Natural killer cell (primary cell): ENCODE measurements around the gene KDM4F. TPM values are rescaled to one million over a fixed set of nuclear protein-coding genes. Genes with fewer than 3 reads are reported as not detected.
A peak's percentile ranks its signal among the peaks of the same experiment; 100 is the strongest.
"Not testable (repeated sequence)": the region's sequence is repeated elsewhere in the genome, so short reads cannot be mapped to it uniquely, and the experiment has no call there.

Experiments used
- ATAC-seq, 3 donors: fragments of 150-1000 bp in 2 of 3; fragments of 200-7000 bp in 1 of 3; cut with Tn5 transposase; 1 replicate in 1 of 3; 2 replicates in 2 of 3; pipeline ENCODE4 v1.10.0; 2021; ENCODE audit warnings: mild to moderate bottlenecking in 2 of 3, moderate library complexity in 2 of 3
- DNase-seq, 2 donors: peaks; one replicate each; pipeline versions ENCODE4 v3.0.0 to v3.0.0-alpha.2; 2013 to 2021; ENCODE audit warnings: mixed read lengths in 1 of 2
- H3K27ac ChIP-seq: one replicate; pipeline ENCODE4 v1.5.1; 2013; ENCODE audit warnings: mild to moderate bottlenecking, low read length
- H3K27me3 ChIP-seq: one replicate; pipeline ENCODE4 v1.6.1; 2013; ENCODE audit warnings: low read length; ENCODE audit not compliant: control insufficient read depth, insufficient read depth
- H3K36me3 ChIP-seq: one replicate; pipeline ENCODE4 v1.6.1; 2013; ENCODE audit warnings: low read length; ENCODE audit not compliant: control insufficient read depth, insufficient read depth
- H3K4me1 ChIP-seq: one replicate; pipeline ENCODE4 v1.6.1; 2013; ENCODE audit warnings: low read length; ENCODE audit not compliant: control insufficient read depth, insufficient read depth
- H3K4me3 ChIP-seq: one replicate; pipeline ENCODE4 v1.5.1; 2013; ENCODE audit warnings: low read length
- H3K9me3 ChIP-seq: one replicate; pipeline ENCODE4 v1.6.1; 2013; ENCODE audit warnings: low read length; ENCODE audit not compliant: control insufficient read depth, insufficient read depth
- H3K27ac Mint-ChIP-seq, 2 donors: one replicate each; pipeline ENCODE4 v1.8.0; 2022; ENCODE audit warnings: mild to moderate bottlenecking in 2 of 2, mixed read lengths in 2 of 2, moderate library complexity in 1 of 2
- H3K27me3 Mint-ChIP-seq, 2 donors: one replicate each; pipeline ENCODE4 v1.8.0; 2022; ENCODE audit warnings: low read depth in 2 of 2, mixed read lengths in 2 of 2
- H3K36me3 Mint-ChIP-seq: one replicate; pipeline ENCODE4 v1.8.0; 2022; ENCODE audit warnings: mixed read lengths
- H3K4me1 Mint-ChIP-seq, 2 donors: one replicate each; pipeline ENCODE4 v1.8.0; 2022; ENCODE audit warnings: mixed read lengths in 2 of 2
- H3K4me3 Mint-ChIP-seq: one replicate; pipeline ENCODE4 v1.8.0; 2022; ENCODE audit warnings: mild to moderate bottlenecking, moderate library complexity, mixed read lengths
- H3K9me3 Mint-ChIP-seq, 2 donors: one replicate each; pipeline ENCODE4 v1.8.0; 2022; ENCODE audit warnings: mixed read lengths in 2 of 2
- CTCF ChIP-seq: fragments of 200-600 bp; IDR thresholded peaks from one replicate; pipeline ENCODE4 v1.8.0; 2022; ENCODE audit warnings: antibody characterized with exemption
- WGBS: methylation state at CpG from one replicate; pipeline ENCODE4 v1.1.7; 2013; ENCODE audit warnings: missing lambda C conversion rate; ENCODE audit not compliant: insufficient coverage; 5-methylcytosine and 5-hydroxymethylcytosine counted together
- intact Hi-C: fragments of 100-400 bp; cut with micrococcal nuclease; formaldehyde crosslinking; loops from one replicate; pipeline ENCODE4 v1.14.2; 2022
- total RNA-seq, 4 donors: library from RNA; stranded (reverse); fragments of 120-200 nt in 1 of 4; gene quantifications; one replicate each; pipeline versions ENCODE4 v1.2.3 to v1.2.4, GENCODE V29; 2013 to 2022

Gene KDM4F
- total RNA-seq, 3 donors from 2014 or later (not counting 1 experiment from before 2014, with no cell fraction given): not detected

GRCh38 chr11:95028357-95028756, 20.9 kb upstream of the KDM4F start:
- Histone ChIP-seq H3K4me3 (no peak overlapping the region), H3K27ac (no peak overlapping the region), H3K9me3 (no peaks in the 10 kb centered on the region), H3K36me3 (no peaks in the 10 kb centered on the region), H3K4me1 (no peaks in the 10 kb centered on the region), H3K27me3 (no peaks in the 10 kb centered on the region)
- Mint-ChIP-seq H3K27ac (no peak overlapping the region), H3K4me1 (no peaks in the 10 kb centered on the region), H3K4me3 (no peak overlapping the region), H3K27me3 (peaks cover 11 to 28% of the 10 kb centered on the region in 2 donors), H3K9me3 (no peaks in the 10 kb centered on the region), H3K36me3 (no peaks in the 10 kb centered on the region)
- no peak for TF ChIP-seq CTCF
- DNase-seq (no peak), ATAC-seq (no peak)
- 100% methylated on average over 2 of the region's 3 CpGs for WGBS
- intact Hi-C loops: no loop called here

GRCh38 chr11:95033051-95033450, 16.2 kb upstream of the KDM4F start:
- intact Hi-C loops: no loop called here
- H3K4me3 ChIP-seq: no peak overlapping the region
- Mint-ChIP-seq H3K9me3 (no peaks in the 10 kb centered on the region), H3K4me3 (no peak overlapping the region), H3K27ac (no peak overlapping the region), H3K36me3 (no peaks in the 10 kb centered on the region), H3K4me1 (peaks cover 0 to 1% of the 10 kb centered on the region in 2 donors), H3K27me3 (peaks cover 29 to 45% of the 10 kb centered on the region in 2 donors)
- 87% methylated on average over 1 of the region's 1 CpG for WGBS
- peaks cover 9% of the 10 kb centered on the region for H3K27me3 ChIP-seq
- no peaks in the 10 kb centered on the region for H3K4me1 ChIP-seq
- no peaks in the 10 kb centered on the region for H3K36me3 ChIP-seq
- no peak for TF ChIP-seq CTCF
- ATAC-seq: no peak
- no peak overlapping the region for H3K27ac ChIP-seq
- no peak for DNase-seq
- H3K9me3 ChIP-seq: no peaks in the 10 kb centered on the region

- no peak overlapping the region for H3K27ac Mint-ChIP-seq
- H3K9me3 Mint-ChIP-seq: no peaks in the 10 kb centered on the region
- peaks cover 31 to 52% of the 10 kb centered on the region in 2 donors for H3K27me3 Mint-ChIP-seq
- no peak for TF ChIP-seq CTCF
- no peaks in the 10 kb centered on the region for H3K4me1 ChIP-seq
- WGBS: 77% methylated on average over 2 of the region's 2 CpGs
- H3K36me3 ChIP-seq: no peaks in the 10 kb centered on the region
- DNase-seq: no peak
- intact Hi-C loops: no loop called here
- H3K9me3 ChIP-seq: no peaks in the 10 kb centered on the region
- no peak overlapping the region for H3K4me3 ChIP-seq
- H3K27me3 ChIP-seq: peaks cover 12% of the 10 kb centered on the region
- H3K27ac ChIP-seq: no peak overlapping the region
- ATAC-seq: no peak
- H3K4me3 Mint-ChIP-seq: no peak overlapping the region
- H3K4me1 Mint-ChIP-seq: peaks cover 0 to 5% of the 10 kb centered on the region in 2 donors
- H3K36me3 Mint-ChIP-seq: no peaks in the 10 kb centered on the region
Measured at GRCh38 chr11:95035316-95035715, 13.9 kb upstream of the KDM4F start.

- H3K36me3 Mint-ChIP-seq, H3K4me1 Mint-ChIP-seq, H3K36me3 ChIP-seq, H3K27ac ChIP-seq, intact Hi-C loops, H3K4me3 ChIP-seq, H3K4me1 ChIP-seq, H3K9me3 ChIP-seq, H3K9me3 Mint-ChIP-seq, H3K27ac Mint-ChIP-seq, H3K4me3 Mint-ChIP-seq: not testable (repeated sequence)
- ATAC-seq (peak; percentile 55 to 78 (median 73)), DNase-seq (peak in 1 of 2 donors; percentile 33)
- WGBS: 32% methylated on average over 71 of the region's 71 CpGs
- H3K27me3 Mint-ChIP-seq: peaks cover 31 to 60% of the 10 kb centered on the region in 2 donors
- H3K27me3 ChIP-seq: peaks cover 15% of the 10 kb centered on the region
Measured at GRCh38 chr11:95037356-95038035, 11.7 kb upstream of the KDM4F start.
